HG02798 (cell line): ENCODE results near the gene TAF4.
"Not testable (repeated sequence)": the region's sequence is repeated elsewhere in the genome, so short reads cannot be mapped to it uniquely, and the experiment has no call there.

Experiments used
- ATAC-seq: cut with Tn5 transposase; IDR thresholded peaks from one replicate; pipeline ENCODE4 v1.9.1; 2021; ENCODE audit warnings: mild to moderate bottlenecking; ENCODE audit not compliant: unreplicated experiment, poor library complexity

The TAF4 gene

DNA sequence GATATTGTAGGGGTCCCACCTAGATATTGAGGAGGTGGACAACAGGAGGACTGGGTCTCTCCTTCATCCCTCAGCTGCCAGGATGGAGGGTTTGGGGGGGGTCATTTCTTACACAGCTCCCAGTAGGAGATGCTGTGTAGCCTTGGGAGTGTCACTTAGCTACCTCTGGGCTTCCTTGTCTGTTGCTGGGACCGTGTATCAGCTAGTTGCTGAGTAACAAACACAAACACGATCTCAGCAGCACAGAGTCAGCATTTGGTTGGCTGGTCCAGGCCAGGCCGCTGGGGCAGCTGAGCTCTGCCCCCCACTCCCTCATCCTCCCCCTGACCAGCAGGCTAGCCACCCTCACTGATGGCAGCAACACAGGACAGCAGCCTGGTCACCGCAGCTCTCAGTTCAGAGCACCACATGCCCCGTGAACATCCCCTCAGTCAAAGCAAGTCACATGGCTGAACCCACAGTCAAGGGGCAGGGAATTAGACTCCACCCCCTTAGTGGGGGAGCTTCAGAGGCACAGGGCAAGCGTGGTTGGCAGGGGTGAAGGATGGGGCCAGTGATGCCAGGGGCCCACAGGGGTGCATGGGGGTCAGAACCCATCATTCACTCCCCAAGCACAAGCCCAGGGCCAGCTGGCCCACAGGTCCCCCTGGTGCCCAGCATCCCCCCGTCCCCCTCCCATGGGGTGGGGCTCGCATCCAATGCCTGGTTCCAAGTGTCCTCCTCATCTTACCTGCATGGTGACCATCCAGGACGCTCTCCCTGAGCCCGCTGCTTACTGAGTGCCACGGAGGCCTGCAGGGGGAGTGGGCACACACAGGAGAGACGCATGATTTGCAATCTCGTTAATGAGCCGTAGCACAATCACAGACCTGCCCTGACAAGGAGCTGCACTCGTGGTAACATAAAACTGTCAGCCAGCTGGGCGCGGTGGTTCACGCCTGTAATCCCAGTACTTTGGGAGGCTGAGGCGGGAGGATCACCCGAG is 112.4 kb downstream of the TAF4 start:
- no peak for ATAC-seq

GRCh38 chr20:61951695-61952533 is 113.8 kb downstream of the TAF4 start:
- no peak for ATAC-seq

- ATAC-seq = no peak
Observed at GRCh38 chr20:61950641-61951071, 115.0 kb downstream of the TAF4 start.

DNA sequence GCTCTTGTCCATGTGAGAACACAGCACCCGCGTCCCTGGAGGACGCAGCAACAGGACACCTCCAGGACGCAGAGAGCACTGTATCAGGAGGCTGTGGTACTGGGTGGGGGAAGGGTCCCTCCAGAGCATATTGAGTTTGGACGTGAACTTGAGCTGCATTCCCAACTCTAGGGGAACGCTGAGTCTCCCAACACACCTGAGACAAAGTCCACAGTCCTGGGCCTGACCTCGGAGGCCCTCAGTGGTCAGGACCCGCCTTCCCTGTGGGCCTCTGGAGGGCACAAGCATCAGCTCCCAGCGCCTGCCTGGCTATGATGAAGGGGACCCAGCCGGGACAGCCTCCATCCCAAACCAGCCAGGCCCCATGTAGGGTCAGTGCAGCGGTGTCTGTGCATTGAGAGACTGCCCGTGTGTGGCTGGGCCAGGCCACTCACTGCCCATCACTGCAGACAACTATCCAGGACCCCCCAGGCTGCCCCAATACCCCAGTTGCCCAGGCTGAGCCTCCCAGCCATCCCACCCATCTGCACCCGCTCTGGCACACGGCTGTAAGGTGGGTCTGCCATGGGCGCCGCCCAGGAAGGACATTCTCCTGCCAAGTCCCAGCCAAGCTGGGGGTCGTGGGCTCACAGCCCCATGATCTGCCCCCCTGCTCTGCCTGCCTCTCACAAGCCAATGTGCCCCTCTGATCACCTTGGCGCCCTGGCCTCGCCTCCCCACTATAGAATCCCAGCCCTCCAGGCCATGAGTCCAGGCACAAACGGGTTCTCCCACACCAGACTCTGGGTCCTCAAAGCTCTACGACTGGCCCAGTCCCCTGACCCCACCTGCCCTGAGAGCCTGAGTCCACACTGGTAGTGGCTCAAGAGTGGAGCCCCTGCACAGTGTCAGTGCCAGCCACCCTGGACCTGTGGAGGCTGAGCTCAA is 115.7 kb downstream of the TAF4 start:
- ATAC-seq = no peak

DNA sequence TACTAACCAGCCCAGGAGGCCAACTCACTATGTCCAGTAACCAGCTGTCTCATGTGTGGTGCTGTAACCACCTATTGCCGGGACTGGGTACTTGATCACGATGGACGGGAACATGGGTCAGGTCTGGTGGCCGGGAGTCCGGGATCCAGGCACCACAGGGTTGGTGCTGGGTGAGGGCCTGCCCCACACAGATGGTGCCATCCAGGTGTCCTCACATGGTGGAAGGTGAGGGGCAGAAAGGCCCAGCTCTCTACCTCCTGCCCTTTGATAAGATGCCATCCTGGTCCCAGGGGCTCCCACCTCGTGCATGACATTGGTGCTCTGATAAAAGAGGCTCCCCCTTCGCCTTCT is 116.3 kb downstream of the TAF4 start:
- ATAC-seq = no peak

DNA sequence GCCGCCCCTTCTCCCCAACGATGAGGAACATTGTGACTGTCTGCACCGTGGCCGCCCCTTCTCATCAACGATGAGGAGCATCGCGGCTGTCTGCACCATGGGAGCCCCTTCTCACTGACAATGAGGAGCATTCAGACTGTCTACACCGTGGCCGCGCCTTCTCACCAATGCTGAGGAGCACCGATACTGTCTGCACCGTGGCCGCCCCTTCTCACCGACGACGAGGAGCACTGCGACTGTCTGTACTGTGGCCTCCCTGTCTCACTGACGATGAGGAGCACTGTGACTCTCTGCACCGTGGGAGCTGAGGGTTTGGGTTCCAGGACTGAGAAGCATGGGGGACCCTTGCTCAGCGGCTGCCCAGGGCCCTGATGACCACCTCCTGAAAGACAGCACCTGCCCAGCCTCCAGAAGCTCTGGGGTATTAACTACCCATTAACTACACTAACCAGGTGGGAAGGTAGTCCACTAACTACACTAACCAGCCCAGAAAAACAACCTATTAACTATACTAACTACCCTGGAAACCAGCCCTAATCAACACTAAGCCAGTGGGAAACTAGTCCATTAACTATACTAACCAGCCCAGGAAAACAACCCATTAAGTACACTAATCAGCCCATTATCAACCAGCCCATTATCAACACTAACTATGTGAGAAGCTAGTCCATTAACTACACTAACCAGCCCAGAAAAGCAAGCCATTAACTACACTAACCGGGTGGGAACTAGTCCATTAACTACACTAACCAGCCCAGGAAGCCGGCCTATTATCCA is 116.9 kb downstream of the TAF4 start:
- no peak for ATAC-seq

DNA sequence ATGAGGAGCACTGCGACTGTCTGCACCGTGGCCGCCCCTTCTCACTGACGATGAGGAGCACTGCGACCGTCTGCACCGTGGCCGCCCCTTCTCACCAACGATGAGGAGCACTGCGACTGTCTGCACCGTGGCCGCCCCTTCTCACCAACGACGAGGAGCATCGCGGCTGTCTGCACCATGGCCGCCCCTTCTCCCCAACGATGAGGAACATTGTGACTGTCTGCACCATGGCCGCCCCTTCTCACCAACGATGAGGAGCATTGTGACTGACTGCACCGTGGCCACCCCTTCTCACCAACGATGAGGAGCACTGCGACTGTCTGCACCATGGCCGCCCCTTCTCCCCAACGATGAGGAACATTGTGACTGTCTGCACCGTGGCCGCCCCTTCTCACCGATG is 117.6 kb downstream of the TAF4 start:
- not testable (repeated sequence) for ATAC-seq

DNA sequence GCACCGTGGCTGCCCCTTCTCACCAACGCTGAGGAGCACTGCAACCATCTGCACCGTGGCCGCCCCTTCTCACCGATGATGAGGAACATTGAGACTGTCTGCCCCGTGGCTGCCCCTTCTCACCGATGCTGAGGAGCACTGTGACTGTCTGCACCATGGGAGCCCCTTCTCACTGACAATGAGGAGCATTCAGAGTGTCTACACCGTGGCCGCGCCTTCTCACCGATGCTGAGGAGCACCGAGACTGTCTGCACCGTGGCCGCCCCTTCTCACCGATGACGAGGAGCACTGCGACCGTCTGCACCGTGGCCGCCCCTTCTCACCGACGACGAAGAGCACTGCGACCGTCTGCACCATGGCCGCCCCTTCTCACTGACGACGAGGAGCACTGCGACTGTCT is 120.2 kb downstream of the TAF4 start:
- not testable (repeated sequence) for ATAC-seq

GRCh38 chr20:61944967-61945366 is 120.7 kb downstream of the TAF4 start:
- not testable (repeated sequence) for ATAC-seq

DNA sequence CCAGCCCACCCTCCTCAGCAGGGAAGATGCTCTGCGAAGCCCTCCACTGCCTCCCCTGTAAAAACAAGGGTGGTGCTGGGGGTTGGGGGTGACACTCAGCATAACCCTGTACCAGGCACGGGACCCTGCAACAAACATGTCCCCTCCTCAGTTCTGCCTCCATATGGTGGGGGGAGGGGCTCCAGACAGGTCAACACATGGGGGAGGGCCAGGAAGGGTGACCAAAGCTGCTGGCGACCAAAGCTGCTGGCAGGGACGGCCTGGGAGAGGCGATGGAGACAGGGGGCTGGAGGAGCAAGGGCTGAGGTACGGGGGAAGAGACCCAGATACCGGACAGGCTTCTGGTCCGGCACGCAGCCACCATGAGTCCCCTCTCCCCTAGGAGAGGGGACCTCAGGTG is 123.2 kb downstream of the TAF4 start:
- no peak for ATAC-seq

DNA sequence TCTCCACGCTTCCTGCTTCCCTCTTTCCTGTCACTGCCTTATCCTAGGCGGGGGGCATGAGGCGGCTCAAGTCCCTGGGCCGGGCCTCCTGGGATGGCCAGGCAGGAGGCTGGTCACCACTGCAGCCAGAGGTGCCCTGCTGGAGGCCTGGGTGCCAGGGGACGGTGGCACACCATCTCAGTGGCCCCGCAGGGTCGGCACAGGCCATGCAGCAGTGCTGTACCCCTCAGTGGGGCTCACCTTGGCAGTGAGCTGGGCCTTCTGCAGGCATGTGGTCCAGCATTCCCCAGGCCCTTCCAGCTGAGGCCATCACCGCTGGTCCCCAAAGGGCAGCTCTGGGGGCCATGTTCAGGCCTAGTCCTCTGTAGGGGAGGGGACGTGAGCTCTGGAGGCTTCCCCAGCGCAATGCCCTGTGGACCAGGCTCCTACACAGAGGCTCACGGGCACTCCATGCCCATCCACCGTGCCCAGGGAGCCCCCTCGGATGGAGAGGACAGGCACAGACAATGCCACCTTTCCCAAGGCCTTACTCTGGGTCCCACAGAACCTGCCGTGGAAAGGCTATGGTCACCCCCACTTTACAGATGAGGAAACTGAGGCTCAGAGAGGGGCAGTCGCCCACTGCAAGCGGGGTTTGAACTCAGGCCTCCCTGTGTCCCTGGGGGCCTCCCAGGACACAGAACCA is 123.8 kb downstream of the TAF4 start:
- no peak for ATAC-seq

- no peak for ATAC-seq
Observed at GRCh38 chr20:61940976-61941720, 124.5 kb downstream of the TAF4 start.

DNA sequence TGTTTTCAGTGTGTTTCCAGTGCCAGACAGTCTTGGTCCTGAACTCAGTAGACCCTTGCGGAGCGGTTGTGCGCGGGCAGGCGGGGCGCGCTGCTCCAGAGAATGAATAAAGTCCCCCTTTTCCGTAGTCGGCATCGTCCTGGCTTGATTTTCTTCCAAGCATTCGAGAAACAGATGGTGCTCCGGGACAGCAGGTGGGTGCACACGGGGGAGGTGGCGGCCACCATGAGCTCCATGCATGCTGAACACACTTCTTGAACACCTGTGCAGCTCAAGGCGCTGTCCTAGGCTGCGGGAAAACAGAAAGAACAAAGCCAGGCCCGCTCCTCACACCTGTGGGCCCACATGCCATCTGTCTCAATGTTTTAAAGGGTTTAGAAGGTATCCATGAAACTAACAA is 125.2 kb downstream of the TAF4 start:
- no peak for ATAC-seq

GRCh38 chr20:61939691-61940360 is 125.9 kb downstream of the TAF4 start:
- ATAC-seq = no peak

- no peak for ATAC-seq
Observed at GRCh38 chr20:61938839-61939690, 126.6 kb downstream of the TAF4 start.

DNA sequence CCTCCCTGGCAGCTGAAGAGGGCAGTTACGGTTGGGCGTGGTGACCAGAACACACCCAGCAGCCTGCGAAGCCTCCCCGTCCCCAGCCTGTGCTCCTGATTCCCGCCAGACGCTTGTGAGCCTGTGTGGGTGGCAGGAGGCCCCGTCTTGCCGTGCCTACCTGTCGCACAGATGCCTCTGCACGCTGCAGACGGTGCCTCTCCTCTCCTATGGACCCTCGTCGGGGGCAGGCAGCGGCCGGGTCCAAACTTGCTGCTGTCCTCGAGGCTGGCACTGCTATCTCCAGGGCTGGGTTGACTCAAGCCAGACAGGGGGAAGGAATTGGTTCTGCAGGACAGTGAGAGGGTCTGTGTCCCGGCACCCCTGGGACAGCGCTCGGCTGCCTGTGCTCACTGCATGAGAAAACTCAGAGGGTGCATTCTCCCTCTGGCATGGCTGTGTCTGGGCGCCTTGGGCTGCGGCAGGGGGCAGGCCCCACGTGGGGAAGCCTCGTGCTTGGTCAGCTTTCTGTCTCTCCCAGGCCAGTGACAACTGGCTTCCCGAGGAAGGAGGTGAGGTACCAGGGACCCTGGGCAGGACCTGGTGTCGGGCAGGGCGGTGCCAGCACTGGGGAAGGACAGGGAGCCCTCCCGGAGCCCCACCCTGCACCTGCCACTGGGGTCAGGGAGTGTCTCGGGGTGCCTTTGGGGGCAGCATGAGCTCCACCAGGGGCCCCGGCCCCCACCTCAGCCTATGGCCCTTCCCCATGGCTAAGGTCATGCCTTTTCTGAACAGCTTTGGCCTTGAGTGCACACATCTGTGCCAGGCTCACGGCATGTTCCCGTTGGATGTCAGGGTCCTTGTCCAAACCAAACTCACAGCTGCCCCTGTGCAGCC is 127.5 kb downstream of the TAF4 start:
- no peak for ATAC-seq
